HCT116 (cell line): ENCODE measurements around the gene SLC25A25.

ENCODE experiments used
- EGR1 ChIP-seq: IDR thresholded peaks from 2 replicates; pipeline ENCODE4 v1.6.1; 2012; ENCODE audit warnings: low read depth
- EZH2 ChIP-seq: fragments of 200-600 bp; sonication (generic); IDR thresholded peaks from 2 replicates; pipeline ENCODE4 v1.6.1; 2017; ENCODE audit warnings: antibody characterized with exemption, mixed run types
- FOSL1 ChIP-seq: IDR thresholded peaks from 2 replicates; pipeline ENCODE4 v1.6.1; 2012; ENCODE audit warnings: low read depth
- MAX ChIP-seq: IDR thresholded peaks from 2 replicates; pipeline ENCODE4 v1.6.1; 2012
- POLR2A ChIP-seq: IDR thresholded peaks from 2 replicates; pipeline ENCODE4 v1.7.0; 2011; ENCODE audit warnings: borderline replicate concordance; ENCODE audit not compliant: insufficient read depth, insufficient read length; ENCODE audit errors: extremely low read depth
- POLR2AphosphoS5 ChIP-seq: IDR thresholded peaks from 2 replicates; pipeline ENCODE4 v1.6.1; 2011; ENCODE audit warnings: mild to moderate bottlenecking, low read depth, low read length, moderate library complexity
- RAD21 ChIP-seq: IDR thresholded peaks from 2 replicates; pipeline ENCODE4 v1.6.1; 2012; ENCODE audit warnings: low read depth, mild to moderate bottlenecking
- YY1 ChIP-seq: IDR thresholded peaks from 2 replicates; pipeline ENCODE4 v1.6.1; 2011; ENCODE audit warnings: low read length, low read depth, moderate library complexity, mild to moderate bottlenecking; ENCODE audit not compliant: insufficient replicate concordance; ENCODE audit errors: extremely low read depth
- TF ChIP-seq, protein P1 (sequence below), 3 experiments: fragments of 200-600 bp in 1 of 3; sonication (generic) in 1 of 3; IDR thresholded peaks in 2 of 3; conservative IDR thresholded peaks in 1 of 3; 2 replicates each; pipeline ENCODE4 v1.5.1; 2012 to 2017; ENCODE audit warnings: low read depth in 2 of 3, low read length in 2 of 3, antibody characterized with exemption in 1 of 3, borderline replicate concordance in 1 of 3, control low read depth in 1 of 3, mild to moderate bottlenecking in 1 of 3, mixed read lengths in 1 of 3, mixed run types in 1 of 3, moderate library complexity in 1 of 3; ENCODE audit not compliant: insufficient read depth in 1 of 3
- TF ChIP-seq, protein P2 (sequence below): IDR thresholded peaks from 2 replicates; pipeline ENCODE4 v1.6.1; 2012

DNA sequence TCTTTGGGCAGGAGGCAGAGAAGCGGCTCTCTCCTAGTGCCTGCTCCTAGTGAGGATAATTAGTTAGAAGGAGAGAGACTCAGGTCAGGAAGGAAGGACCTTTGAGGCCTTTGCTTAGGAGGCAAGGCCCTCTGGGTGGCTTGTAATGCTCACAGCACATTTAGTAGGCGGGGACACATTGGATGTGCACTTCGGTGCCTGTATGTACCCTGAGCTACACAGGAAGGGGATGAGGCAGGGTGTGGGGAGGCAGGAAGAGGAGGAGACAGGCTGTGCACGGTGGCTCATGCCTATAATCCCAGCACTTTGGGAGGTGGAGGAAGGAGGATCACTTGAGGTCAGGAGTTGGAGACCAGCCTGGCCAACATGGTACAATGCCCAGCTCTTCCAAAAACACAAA, 74.0 kb downstream of the SLC25A25 start:
- TF ChIP-seq, protein P1, sequence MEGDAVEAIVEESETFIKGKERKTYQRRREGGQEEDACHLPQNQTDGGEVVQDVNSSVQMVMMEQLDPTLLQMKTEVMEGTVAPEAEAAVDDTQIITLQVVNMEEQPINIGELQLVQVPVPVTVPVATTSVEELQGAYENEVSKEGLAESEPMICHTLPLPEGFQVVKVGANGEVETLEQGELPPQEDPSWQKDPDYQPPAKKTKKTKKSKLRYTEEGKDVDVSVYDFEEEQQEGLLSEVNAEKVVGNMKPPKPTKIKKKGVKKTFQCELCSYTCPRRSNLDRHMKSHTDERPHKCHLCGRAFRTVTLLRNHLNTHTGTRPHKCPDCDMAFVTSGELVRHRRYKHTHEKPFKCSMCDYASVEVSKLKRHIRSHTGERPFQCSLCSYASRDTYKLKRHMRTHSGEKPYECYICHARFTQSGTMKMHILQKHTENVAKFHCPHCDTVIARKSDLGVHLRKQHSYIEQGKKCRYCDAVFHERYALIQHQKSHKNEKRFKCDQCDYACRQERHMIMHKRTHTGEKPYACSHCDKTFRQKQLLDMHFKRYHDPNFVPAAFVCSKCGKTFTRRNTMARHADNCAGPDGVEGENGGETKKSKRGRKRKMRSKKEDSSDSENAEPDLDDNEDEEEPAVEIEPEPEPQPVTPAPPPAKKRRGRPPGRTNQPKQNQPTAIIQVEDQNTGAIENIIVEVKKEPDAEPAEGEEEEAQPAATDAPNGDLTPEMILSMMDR (IDR thresholded peaks at IDR 0.05 in 2 of 3, conservative IDR thresholded peaks at IDR 0.05 in 1 of 3; ENCODE audit: borderline replicate concordance in 1 of 3, insufficient read depth in 1 of 3, low read depth in 2 of 3, low read length in 2 of 3): no peak
- TF ChIP-seq POLR2A: no peak
- no peak for TF ChIP-seq EZH2
- no peak for TF ChIP-seq RAD21
- TF ChIP-seq MAX: no peak
- TF ChIP-seq, protein P2, sequence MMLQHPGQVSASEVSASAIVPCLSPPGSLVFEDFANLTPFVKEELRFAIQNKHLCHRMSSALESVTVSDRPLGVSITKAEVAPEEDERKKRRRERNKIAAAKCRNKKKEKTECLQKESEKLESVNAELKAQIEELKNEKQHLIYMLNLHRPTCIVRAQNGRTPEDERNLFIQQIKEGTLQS: no peak
- no peak for TF ChIP-seq FOSL1
- no peak for TF ChIP-seq POLR2AphosphoS5
- no peak for TF ChIP-seq EGR1
- TF ChIP-seq YY1: no peak
